ENCODE measurements around the gene RAD51B. TPM values are rescaled to one million over a fixed set of nuclear protein-coding genes. Genes with fewer than 3 reads are reported as not detected.

Gene RAD51B
- total and polyA plus RNA-seq, 9 of the 15 experiments (the other 6 are each of a cell fraction or from before 2014, with no cell fraction given): 8.5 to 17.3 (median 11.3) TPM

DNA sequence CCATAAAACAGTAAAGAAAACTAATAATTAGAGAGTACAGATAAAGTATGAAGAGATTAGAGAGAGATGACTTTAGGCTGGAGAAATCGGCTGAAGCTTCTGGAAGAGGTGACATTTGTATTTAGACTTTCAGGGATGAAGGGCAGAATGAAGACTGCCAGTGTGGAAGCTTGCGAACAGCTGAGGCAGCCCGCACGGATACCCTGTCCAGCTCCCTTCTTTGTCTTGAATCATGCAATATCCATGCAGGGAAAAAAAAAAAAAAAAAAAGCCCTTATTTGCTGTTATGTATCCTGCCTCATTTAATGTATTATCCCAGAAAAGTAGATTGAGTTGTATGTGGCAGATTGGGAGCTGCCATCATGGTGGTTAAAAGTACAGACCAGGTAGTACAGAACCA lies 641.5 kb downstream of the RAD51B start:
- no peak for DNase-seq (ENCODE audit: extremely low read depth in 1 of 4, low spot score in 3 of 4)
- in situ Hi-C loops (cut with MboI) (no loop called here), intact Hi-C loops (cut with micrococcal nuclease) (no loop called here)
- ChIA-PET CTCF (ENCODE audit: low intra/inter-chr PET ratio) (no interaction called here), POLR2A (interaction anchor here (0.5 to 0.6 kb wide), 2 partner anchors 27 to 43 kb away, joined by 3 read pairs; no protein-coding TSS in a partner anchor)
- TF ChIP-seq RBM34 (IDR thresholded peaks at IDR 0.05; ENCODE audit: borderline replicate concordance, insufficient read depth, low read length) (no peak), MBD2 (IDR thresholded peaks at IDR 0.05; ENCODE audit: borderline replicate concordance, low read depth) (no peak), ZNF408 (CRISPR knock-in tag; IDR thresholded peaks at IDR 0.05; ENCODE audit: low read depth) (no peak), ZNF696 (CRISPR knock-in tag; conservative IDR thresholded peaks at IDR 0.05) (no peak), SMARCC2 (IDR thresholded peaks at IDR 0.05; ENCODE audit: low read depth) (no peak), ATF7 (IDR thresholded peaks at IDR 0.05) (no peak), HDAC6 (IDR thresholded peaks at IDR 0.05; ENCODE audit: low read depth, low read length) (no peak), NCOA4 (IDR thresholded peaks at IDR 0.05; ENCODE audit: partially characterized antibody) (no peak), FOXA3 (CRISPR knock-in tag; conservative IDR thresholded peaks at IDR 0.05 in 1 of 2, IDR thresholded peaks at IDR 0.05 in 1 of 2) (no peak), DLX4 (CRISPR knock-in tag; IDR thresholded peaks at IDR 0.05) (no peak), ZNF57 (CRISPR knock-in tag; IDR thresholded peaks at IDR 0.05) (no peak), L3MBTL2 (IDR thresholded peaks at IDR 0.05) (no peak), MTF1 (CRISPR knock-in tag; IDR thresholded peaks at IDR 0.05; ENCODE audit: borderline replicate concordance) (no peak)
- WGBS (ENCODE audit: insufficient coverage, low coverage, missing lambda C conversion rate): 57% methylated on average over 2 of the region's 4 CpGs
- ATAC-seq: no peak
- H3K79me2 ChIP-seq (ENCODE audit: control insufficient read depth, insufficient read depth, low read length): no peaks in the 10 kb centered on the region
- H3K36me3 ChIP-seq (ENCODE audit: control insufficient read depth, insufficient read depth, low read length): no peaks in the 10 kb centered on the region
- H3K4me2 ChIP-seq (ENCODE audit: insufficient read depth, low read length): no peak overlapping the region
- no peak overlapping the region for H3K27ac ChIP-seq (ENCODE audit: extremely low read depth, low read depth, low read length)
- no peaks in the 10 kb centered on the region for H3K9me1 ChIP-seq (ENCODE audit: control insufficient read depth, insufficient read depth, low read length)
- H3K27me3 ChIP-seq (ENCODE audit: control insufficient read depth in 2 of 2, insufficient read depth in 2 of 2, low read length in 2 of 2): no peaks in the 10 kb centered on the region
- no peak overlapping the region for H3K9ac ChIP-seq (ENCODE audit: insufficient read depth in 1 of 2, low read depth in 2 of 2, low read length in 2 of 2)
- H3K9me3 ChIP-seq (replicated peaks; ENCODE audit: control insufficient read depth, insufficient read depth, low read depth, low read length): no peaks in the 10 kb centered on the region
- no peaks in the 10 kb centered on the region; a peak in 3 of 5 replicates for H3K4me1 ChIP-seq (replicated peaks in 1 of 2; ENCODE audit: control insufficient read depth in 2 of 2, insufficient read depth in 2 of 2, low read length in 2 of 2)
- FAIRE-seq: no peak
- H2AFZ ChIP-seq (ENCODE audit: low read depth, low read length): no peak overlapping the region
- H3K4me3 ChIP-seq: no peak overlapping the region
- no TSS peak for BruUV-seq (replicated peaks)
- no peaks in the 10 kb centered on the region for H4K20me1 ChIP-seq (replicated peaks; ENCODE audit: control insufficient read depth, insufficient read depth, low read length)

Data from K562 (cell line).